H1 (cell line): ENCODE measurements around the gene PLGRKT.

Experiments used
- CREB1 ChIP-seq: IDR thresholded peaks from 2 replicates; pipeline ENCODE4 v1.6.1; 2012; ENCODE audit warnings: inconsistent platforms
- CTCF ChIP-seq, 3 experiments: IDR thresholded peaks; 1 replicate in 2 of 3; 2 replicates in 1 of 3; pipeline versions ENCODE4 v1.5.1 to v1.6.1; 2011; ENCODE audit warnings: low read length in 3 of 3, mild to moderate bottlenecking in 3 of 3, inconsistent platforms in 2 of 3, low read depth in 1 of 3, moderate library complexity in 1 of 3; ENCODE audit not compliant: insufficient read depth in 1 of 3; ENCODE audit errors: control extremely low read depth in 1 of 3
- EP300 ChIP-seq, 2 experiments: IDR thresholded peaks; 1 replicate in 1 of 2; 2 replicates in 1 of 2; pipeline ENCODE4 v1.6.1; 2011 to 2012; ENCODE audit warnings: low read depth in 2 of 2, low read length in 2 of 2, mild to moderate bottlenecking in 2 of 2, borderline replicate concordance in 1 of 2, inconsistent platforms in 1 of 2, moderate library complexity in 1 of 2
- GABPA ChIP-seq: IDR thresholded peaks from 2 replicates; pipeline ENCODE4 v1.6.1; 2011; ENCODE audit warnings: mild to moderate bottlenecking, low read length, moderate library complexity, borderline replicate concordance; ENCODE audit not compliant: insufficient read depth
- KDM5A ChIP-seq: fragments of 200-600 bp; IDR thresholded peaks from 2 replicates; pipeline ENCODE4 v1.7.1; 2012; ENCODE audit warnings: mild to moderate bottlenecking, low read length, inconsistent platforms, mixed read lengths
- MAX ChIP-seq: IDR thresholded peaks from 2 replicates; pipeline ENCODE4 v1.6.1; 2012; ENCODE audit warnings: inconsistent platforms
- NRF1 ChIP-seq: IDR thresholded peaks from 2 replicates; pipeline ENCODE4 v1.6.1; 2011; ENCODE audit warnings: mild to moderate bottlenecking, low read depth, low read length, improper control_type of control experiment
- POLR2A ChIP-seq, 2 experiments: IDR thresholded peaks; 1 replicate in 1 of 2; 2 replicates in 1 of 2; pipeline ENCODE4 v1.6.1; 2011; ENCODE audit warnings: low read depth in 2 of 2, low read length in 2 of 2, mild to moderate bottlenecking in 2 of 2; ENCODE audit errors: control extremely low read depth in 1 of 2
- POLR2AphosphoS5 ChIP-seq: IDR thresholded peaks from 2 replicates; pipeline ENCODE4 v1.6.1; 2011; ENCODE audit warnings: low read depth, low read length
- RFX5 ChIP-seq: IDR thresholded peaks from 2 replicates; pipeline ENCODE4 v1.6.1; 2011; ENCODE audit warnings: low read depth, low read length, improper control_type of control experiment, borderline replicate concordance
- SIX5 ChIP-seq: IDR thresholded peaks from 2 replicates; pipeline ENCODE4 v1.6.1; 2011; ENCODE audit warnings: mild to moderate bottlenecking, low read depth, low read length
- TAF7 ChIP-seq: optimal IDR thresholded peaks from 2 replicates; pipeline ENCODE3; 2011; ENCODE audit warnings: low read depth, mild to moderate bottlenecking, inconsistent platforms, low read length, moderate library complexity, borderline replicate concordance
- TEAD4 ChIP-seq: IDR thresholded peaks from 2 replicates; pipeline ENCODE4 v1.6.1; 2012; ENCODE audit warnings: low read depth, low read length, inconsistent platforms, mixed read lengths
- YY1 ChIP-seq: IDR thresholded peaks from 2 replicates; pipeline ENCODE4 v1.6.1; 2011; ENCODE audit warnings: low read depth, mild to moderate bottlenecking, low read length

GRCh38 chr9:5442400-5443011, 4.8 kb upstream of the PLGRKT start:
- no peak for TF ChIP-seq CREB1
- TF ChIP-seq CTCF (IDR thresholded peaks at IDR 0.05; ENCODE audit: control extremely low read depth in 1 of 3, insufficient read depth in 1 of 3, low read depth in 1 of 3, low read length in 3 of 3) = peak in 2 of 3 experiments; percentile 58 to 60; a peak in 3 of 4 replicates
- TF ChIP-seq SIX5 = no peak
- TF ChIP-seq GABPA = no peak
- TF ChIP-seq YY1 = no peak
- no peak for TF ChIP-seq POLR2A (IDR thresholded peaks at IDR 0.05; ENCODE audit: control extremely low read depth in 1 of 2, low read depth in 2 of 2, low read length in 2 of 2)
- no peak for TF ChIP-seq MAX
- no peak for TF ChIP-seq NRF1
- no peak for TF ChIP-seq TAF7
- no peak for TF ChIP-seq RFX5
- no peak for TF ChIP-seq KDM5A
- TF ChIP-seq TEAD4 = no peak
- TF ChIP-seq POLR2AphosphoS5 = no peak
- no peak for TF ChIP-seq EP300 (IDR thresholded peaks at IDR 0.05; ENCODE audit: borderline replicate concordance in 1 of 2, low read depth in 2 of 2, low read length in 2 of 2)
